ENCODE results near the gene PTGES3L. TPM values are rescaled to one million over a fixed set of nuclear protein-coding genes. Genes with fewer than 3 reads are reported as not detected.

PTGES3L gene
- total RNA-seq, 1 experiment from 2014 or later = 0.74 TPM

- BruUV-seq (replicated peaks) = no TSS peak
- intact Hi-C loops (cut with micrococcal nuclease; ENCODE audit: unreplicated experiment) (no loop called here), in situ Hi-C loops (cut with HindIII; ENCODE audit: low pct_unique_long_range_greater_than_20kb, low sequenced_read_pairs) (no loop called here)
- H3K27ac ChIP-seq (ENCODE audit: low read length) = no peak overlapping the region
- H3K36me3 ChIP-seq (ENCODE audit: control insufficient read depth, insufficient read depth, low read length) = no peaks in the 10 kb centered on the region
- no peaks in the 10 kb centered on the region for H3K9me3 ChIP-seq (ENCODE audit: control insufficient read depth, insufficient read depth, low read depth, low read length)
- ATAC-seq (no peak), DNase-seq (ENCODE audit: low read depth, low spot score) (no peak)
- CTCF ChIA-PET = no interaction called here
- peaks cover 20% of the 10 kb centered on the region for H3K4me1 ChIP-seq (ENCODE audit: control insufficient read depth, insufficient read depth, low read length)
- TF ChIP-seq REST (IDR thresholded peaks at IDR 0.05; ENCODE audit: insufficient read depth in 1 of 2, low read depth in 2 of 2, low read length in 1 of 2) (no peak), SIN3A (IDR thresholded peaks at IDR 0.05; ENCODE audit: borderline replicate concordance, insufficient read depth, low read depth, low read length) (no peak), CTCF (IDR thresholded peaks at IDR 0.05) (no peak), POLR2AphosphoS5 (IDR thresholded peaks at IDR 0.05; ENCODE audit: low read depth, low read length) (no peak), TCF7L2 (IDR thresholded peaks at IDR 0.05; ENCODE audit: low read depth, low read length) (no peak)
- POLR2A ChIA-PET = no interaction called here
- H3K27me3 ChIP-seq (ENCODE audit: control insufficient read depth, insufficient read depth, low read length) = no peaks in the 10 kb centered on the region
- no peak overlapping the region for H3K4me3 ChIP-seq (ENCODE audit: low read depth in 2 of 2, low read length in 2 of 2)
Measured at GRCh38 chr17:43015579-43015978, 35.7 kb upstream of the PTGES3L start.

- TF ChIP-seq REST (IDR thresholded peaks at IDR 0.05; ENCODE audit: insufficient read depth in 1 of 2, low read depth in 2 of 2, low read length in 1 of 2) (no peak), POLR2AphosphoS5 (IDR thresholded peaks at IDR 0.05; ENCODE audit: low read depth, low read length) (0 out of 2 replicates have a peak, but pooled peaks have one; percentile 22), TCF7L2 (IDR thresholded peaks at IDR 0.05; ENCODE audit: low read depth, low read length) (no peak), SIN3A (IDR thresholded peaks at IDR 0.05; ENCODE audit: borderline replicate concordance, insufficient read depth, low read depth, low read length) (no peak), CTCF (IDR thresholded peaks at IDR 0.05) (no peak)
- Histone ChIP-seq H3K9me3 (ENCODE audit: control insufficient read depth, insufficient read depth, low read depth, low read length) (no peaks in the 10 kb centered on the region), H3K27ac (ENCODE audit: low read length) (no peak overlapping the region), H3K36me3 (ENCODE audit: control insufficient read depth, insufficient read depth, low read length) (no peaks in the 10 kb centered on the region), H3K4me3 (ENCODE audit: low read depth in 2 of 2, low read length in 2 of 2) (no peak overlapping the region), H3K27me3 (ENCODE audit: control insufficient read depth, insufficient read depth, low read length) (no peaks in the 10 kb centered on the region), H3K4me1 (ENCODE audit: control insufficient read depth, insufficient read depth, low read length) (peaks cover 17% of the 10 kb centered on the region)
- in situ Hi-C loops (cut with HindIII; ENCODE audit: low pct_unique_long_range_greater_than_20kb, low sequenced_read_pairs) = no loop called here
- ChIA-PET CTCF (no interaction called here), POLR2A (no interaction called here)
- TSS peak; percentile 80 for BruUV-seq (replicated peaks)
- intact Hi-C loops (cut with micrococcal nuclease; ENCODE audit: unreplicated experiment) = no loop called here
- ATAC-seq (no peak; the same call in 1 of the 2 replicates), DNase-seq (ENCODE audit: low read depth, low spot score) (no peak)
Measured at GRCh38 chr17:43014649-43015542, 35.0 kb upstream of the PTGES3L start.
